ENCODE data around the gene KMT2D.

The KMT2D gene

DNA sequence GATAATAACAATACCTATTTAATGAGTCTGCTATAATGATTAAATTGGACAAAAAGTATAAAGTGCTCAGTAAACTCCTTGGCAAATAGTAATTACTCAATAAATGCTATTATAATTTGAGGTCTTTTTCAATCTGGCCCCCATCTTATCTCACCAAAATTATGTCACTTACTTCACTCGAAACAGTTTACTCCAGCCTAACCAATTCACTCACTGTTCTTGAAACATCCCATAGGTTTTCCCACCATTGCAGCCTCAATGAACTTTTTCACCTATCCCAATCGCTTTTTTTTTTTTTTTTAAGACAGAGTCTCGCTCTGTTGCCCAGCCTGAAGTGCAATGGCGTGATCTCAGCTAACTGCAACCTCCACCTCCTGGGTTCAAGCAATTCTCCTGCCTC is 24.6 kb downstream of the KMT2D start:
- DNase-seq (ENCODE audit: low read depth) = no peak

GRCh38 chr12:49034286-49034622 is 26.3 kb downstream of the KMT2D start:
- DNase-seq (ENCODE audit: low read depth) = no peak

- no peak for DNase-seq (ENCODE audit: low read depth)
These were observed 26.8 kb downstream of the KMT2D start for GRCh38 chr12:49033611-49034285.

- no peak for DNase-seq (ENCODE audit: low read depth)
These were observed 27.7 kb downstream of the KMT2D start for GRCh38 chr12:49032679-49033447.

DNA sequence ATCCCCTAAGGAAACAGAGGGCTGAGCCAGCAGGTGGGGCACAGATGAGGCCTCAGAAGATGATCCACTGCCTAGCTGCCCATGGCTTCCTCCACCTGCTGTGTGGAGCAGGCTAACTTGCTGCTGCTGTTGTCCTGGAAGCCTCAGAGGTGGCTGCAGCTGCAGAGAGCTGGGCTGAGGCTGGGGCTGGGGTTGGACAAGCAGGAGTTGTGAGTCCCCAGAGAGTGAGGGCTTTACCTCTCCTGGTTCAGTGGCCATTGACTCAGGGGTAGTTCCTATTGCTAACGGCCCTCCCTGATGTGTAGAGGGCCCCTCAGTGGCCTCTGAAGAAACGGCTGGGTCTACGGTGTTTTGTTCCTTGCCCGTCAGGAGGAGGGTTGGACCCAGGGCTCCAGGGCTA is 28.3 kb downstream of the KMT2D start:
- no peak for DNase-seq (ENCODE audit: low read depth)

- no peak for DNase-seq (ENCODE audit: low read depth)
These were observed 28.9 kb downstream of the KMT2D start for GRCh38 chr12:49031573-49032161.

DNA sequence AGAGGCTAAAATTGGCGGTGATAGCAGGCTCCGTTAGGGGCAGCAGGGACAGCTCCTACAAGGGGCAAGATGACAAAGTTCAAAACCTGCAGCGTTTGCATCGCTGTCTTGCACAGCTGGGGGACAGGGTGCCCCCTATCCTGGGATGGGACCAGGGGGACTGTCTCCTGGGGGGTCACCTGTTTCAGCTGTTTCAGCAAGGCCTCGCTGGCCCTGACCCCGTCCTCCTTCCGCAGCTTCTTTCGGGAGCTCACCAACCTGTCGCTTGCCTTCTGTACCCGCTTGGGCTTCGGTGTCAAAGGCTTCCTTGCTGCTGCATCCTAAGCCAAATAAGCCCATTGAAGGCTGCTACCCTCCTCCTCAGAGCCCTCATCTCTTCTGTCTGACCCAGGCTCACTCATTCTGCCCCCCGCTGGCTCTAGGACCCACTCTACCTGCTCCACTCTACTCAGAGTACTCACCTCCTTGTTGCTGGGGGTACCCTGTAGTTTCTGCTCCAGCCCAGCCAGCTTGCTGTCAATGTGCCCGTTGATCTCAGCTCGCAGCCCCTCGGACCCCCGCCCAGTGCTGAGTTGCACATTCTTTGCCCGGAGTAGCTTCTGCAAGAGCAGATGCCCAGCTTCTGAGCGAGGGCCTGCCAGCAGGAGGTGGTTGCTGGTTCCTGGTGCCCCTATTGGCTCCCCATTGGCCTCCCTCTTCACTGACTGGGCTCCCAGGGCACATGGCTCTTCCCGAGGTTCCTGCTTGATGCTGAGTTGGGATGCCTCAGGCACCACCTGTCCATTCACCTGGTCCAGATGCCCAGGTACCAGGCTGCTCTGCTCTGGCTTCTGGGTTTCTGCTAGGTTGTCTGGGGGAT is 29.7 kb downstream of the KMT2D start:
- DNase-seq (ENCODE audit: low read depth) = no peak

GRCh38 chr12:49030119-49030518 is 30.5 kb downstream of the KMT2D start:
- no peak for DNase-seq (ENCODE audit: low read depth)

GRCh38 chr12:49028666-49029275 is 31.8 kb downstream of the KMT2D start:
- DNase-seq (ENCODE audit: low read depth) = no peak

GRCh38 chr12:49027846-49028555 is 32.6 kb downstream of the KMT2D start:
- no peak for DNase-seq (ENCODE audit: low read depth)

DNA sequence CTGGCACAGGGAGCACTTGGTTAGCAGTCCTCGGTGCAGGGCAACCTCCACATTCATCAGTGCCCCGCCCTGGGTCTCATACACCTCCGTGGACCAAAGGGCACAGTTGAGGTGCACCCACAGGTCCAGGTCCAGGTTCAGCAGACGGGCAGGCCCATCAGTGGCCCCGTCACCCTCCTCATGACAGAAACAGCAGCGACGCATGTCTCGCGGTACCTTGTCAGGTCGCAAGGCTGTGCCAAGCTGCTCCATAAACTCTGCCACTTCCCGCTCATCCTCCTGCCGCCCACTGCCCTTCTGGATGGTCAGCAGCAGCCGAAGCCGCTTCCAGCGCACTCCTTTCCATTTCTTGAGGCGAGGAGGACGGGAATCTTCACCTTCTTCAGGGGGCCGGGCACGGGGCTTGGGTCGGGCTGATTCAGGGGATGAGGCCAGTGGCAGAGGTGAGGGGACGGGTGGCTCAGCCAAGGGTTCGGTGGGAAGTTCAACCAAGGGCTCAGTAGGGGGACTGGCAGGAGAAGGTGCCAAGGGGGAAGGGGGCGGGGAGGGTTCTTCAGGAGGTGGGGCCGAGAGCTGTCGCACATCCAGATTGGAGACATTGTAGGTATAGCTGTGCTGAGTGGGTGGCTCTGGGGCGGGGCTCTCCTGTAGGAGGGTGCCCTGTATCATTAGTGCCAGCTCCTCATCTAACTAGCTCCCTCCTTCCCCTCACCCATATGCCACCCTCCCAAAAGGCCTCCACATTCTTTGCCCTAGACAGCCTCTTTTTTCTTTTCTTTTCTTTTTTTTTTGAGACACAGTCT is 33.7 kb downstream of the KMT2D start:
- no peak for DNase-seq (ENCODE audit: low read depth)

DNA sequence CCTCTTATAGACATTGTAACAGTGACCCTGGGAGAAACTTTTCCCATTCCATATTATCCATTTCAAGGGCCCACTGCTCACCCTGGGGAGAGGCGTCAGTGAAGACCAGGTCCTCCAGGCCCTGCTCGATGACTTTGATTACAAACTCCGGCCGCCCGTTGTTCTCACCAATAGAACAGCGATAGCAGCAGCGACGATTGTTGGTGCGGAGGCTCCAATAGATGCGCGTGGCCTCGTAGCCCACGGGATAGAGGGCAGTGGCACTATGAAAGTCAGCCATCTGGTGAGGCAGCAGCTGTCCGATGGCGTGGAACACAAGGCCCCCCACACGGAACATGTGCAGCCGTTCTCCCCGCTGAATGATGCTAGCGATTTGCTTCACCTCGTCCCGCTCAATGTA is 34.5 kb downstream of the KMT2D start:
- DNase-seq (ENCODE audit: low read depth) = no peak

DNA sequence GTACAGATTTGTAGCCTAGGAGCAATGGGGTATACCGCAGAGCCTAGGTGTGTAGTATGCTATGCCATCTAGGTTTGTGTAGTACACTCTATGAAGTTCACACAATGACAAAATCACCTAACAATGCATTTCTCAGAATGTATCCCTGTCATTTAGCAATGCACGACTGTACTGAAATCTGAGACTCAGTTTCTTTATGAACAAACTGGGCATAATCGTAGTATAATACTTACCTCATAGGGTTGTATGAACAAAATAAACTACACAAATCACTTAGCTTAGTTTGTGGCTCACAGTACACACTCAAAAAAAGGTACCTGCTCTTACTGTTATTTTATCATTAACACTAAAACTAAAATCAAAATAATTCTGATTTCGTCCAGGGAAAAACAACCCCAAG is 35.1 kb downstream of the KMT2D start:
- no peak for DNase-seq (ENCODE audit: low read depth)

- DNase-seq (ENCODE audit: low read depth) = no peak
These were observed 36.1 kb downstream of the KMT2D start for GRCh38 chr12:49024543-49024942.

GRCh38 chr12:49023812-49024211 is 36.8 kb downstream of the KMT2D start:
- no peak for DNase-seq (ENCODE audit: low read depth)

- no peak for DNase-seq (ENCODE audit: low read depth)
These were observed 37.9 kb downstream of the KMT2D start for GRCh38 chr12:49022558-49023178.

GRCh38 chr12:49021292-49021915 is 39.2 kb downstream of the KMT2D start:
- DNase-seq (ENCODE audit: low read depth) = no peak

DNA sequence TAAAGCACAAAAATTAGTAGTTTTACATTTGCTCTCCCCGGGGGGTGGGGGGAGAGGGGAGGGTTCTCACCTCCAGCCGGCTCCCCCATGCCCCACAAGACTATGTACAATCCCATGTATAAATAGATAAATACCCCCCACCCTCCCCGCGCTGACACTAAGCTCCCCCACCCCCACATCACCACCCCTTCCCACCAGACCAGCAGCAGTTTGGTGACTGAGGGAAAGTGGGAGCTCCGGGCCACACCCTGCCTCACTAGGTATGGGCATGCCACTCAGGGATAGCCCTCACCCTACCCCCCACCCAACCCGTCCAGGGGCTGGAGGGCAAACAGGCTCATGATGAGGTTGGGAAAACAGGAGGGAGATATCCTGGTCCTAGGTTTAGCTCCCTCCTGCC is 40.2 kb downstream of the KMT2D start:
- DNase-seq (ENCODE audit: low read depth) = no peak

DNA sequence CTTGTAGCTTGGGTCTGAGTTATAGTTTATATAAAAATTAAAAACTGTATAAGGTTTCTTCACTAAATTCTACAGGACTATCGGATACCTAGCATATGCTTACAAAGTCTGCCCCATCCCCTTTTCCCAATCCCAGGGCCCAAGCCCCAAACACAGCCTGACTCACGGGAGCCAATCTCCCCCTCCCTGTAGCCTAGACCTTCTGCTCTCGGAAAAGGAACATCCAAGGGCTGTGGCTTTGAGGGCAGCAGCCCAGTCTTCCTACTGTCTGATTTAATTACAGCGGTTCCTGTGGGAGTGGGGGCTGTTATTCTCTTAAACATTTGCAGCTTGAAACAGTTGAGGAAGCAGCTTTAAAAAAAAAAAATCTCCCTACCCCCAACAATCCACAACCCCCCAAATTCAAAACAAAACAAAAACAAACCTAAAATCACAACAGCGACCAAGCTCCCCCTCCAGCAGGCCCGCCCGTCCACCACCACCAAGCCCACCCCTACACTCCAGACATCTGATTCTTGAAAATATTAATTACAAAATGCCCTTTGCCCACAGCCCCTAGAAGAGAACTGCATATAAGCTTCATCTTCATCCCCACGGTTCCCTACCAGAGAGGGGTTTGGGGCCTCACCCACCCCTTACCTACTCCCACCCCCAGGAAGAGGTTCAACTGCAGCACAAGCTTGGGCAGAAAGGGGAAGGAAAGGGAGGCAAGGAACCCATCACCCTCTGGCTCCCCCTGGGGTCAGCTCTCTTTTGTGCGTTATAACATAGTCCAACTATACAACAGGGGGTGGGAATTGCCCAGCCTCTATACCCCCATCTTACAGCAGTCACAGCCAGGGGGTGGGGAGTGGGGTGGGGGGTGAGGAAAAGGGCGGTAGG is 40.9 kb downstream of the KMT2D start:
- DNase-seq (ENCODE audit: low read depth) = no peak

Measured in activated T-cell treated with anti-CD3 and anti-CD28 coated beads for 48 hours (primary cell).